Gastrocnemius medialis (tissue), 4 donors: ENCODE results near the gene DEGS2. TPM values are rescaled to one million over a fixed set of nuclear protein-coding genes. Genes with fewer than 3 reads are reported as not detected.

Source experiments
- ATAC-seq, 2 donors: fragments of 150-250 bp; one replicate each; pipeline ENCODE4 v1.9.1; 2016
- DNase-seq, 2 donors: peaks; one replicate each; pipeline ENCODE4 v3.0.0-alpha.2; 2019
- H3K27ac ChIP-seq, 4 donors: fragments of 200-600 bp; sonication (generic); 1 replicate in 1 of 4; 2 replicates in 3 of 4; pipeline ENCODE4 v1.5.1; 2016 to 2018; ENCODE audit warnings: mild to moderate bottlenecking in 2 of 4, moderate library complexity in 1 of 4
- H3K27me3 ChIP-seq, 3 donors: fragments of 200-600 bp; sonication (generic) in 2 of 3; 1 replicate in 1 of 3; 2 replicates in 2 of 3; pipeline versions ENCODE4 v1.5.1 to v1.6.0; 2016 to 2019; ENCODE audit warnings: mild to moderate bottlenecking in 1 of 3, moderate library complexity in 1 of 3
- H3K36me3 ChIP-seq, 2 donors: fragments of 200-600 bp; sonication (generic) in 1 of 2; one replicate each; pipeline ENCODE4 v1.5.1; 2017 to 2018
- H3K4me1 ChIP-seq, 2 donors: fragments of 200-600 bp; sonication (generic) in 1 of 2; one replicate each; pipeline ENCODE4 v1.5.1; 2016 to 2017; ENCODE audit warnings: mild to moderate bottlenecking in 2 of 2
- H3K4me3 ChIP-seq, 4 donors: fragments of 200-600 bp; sonication (generic) in 3 of 4; 1 replicate in 1 of 4; 2 replicates in 3 of 4; pipeline ENCODE4 v1.5.1; 2016 to 2019; ENCODE audit warnings: mild to moderate bottlenecking in 2 of 4
- H3K9me3 ChIP-seq, 3 donors: fragments of 200-600 bp; sonication (generic) in 2 of 3; 1 replicate in 1 of 3; 2 replicates in 2 of 3; pipeline ENCODE4 v1.5.1; 2016 to 2019
- CTCF ChIP-seq, 5 experiments: fragments of 450-650 bp in 3 of 5; fragments of 200-600 bp in 2 of 5; sonication (generic) in 2 of 5; IDR thresholded peaks in 4 of 5; conservative IDR thresholded peaks in 1 of 5; 1 replicate in 4 of 5; 2 replicates in 1 of 5; pipeline ENCODE4 v1.5.1; 2016 to 2019; ENCODE audit warnings: antibody characterized with exemption in 5 of 5, mild to moderate bottlenecking in 3 of 5, moderate library complexity in 3 of 5
- POLR2A ChIP-seq, 2 donors: fragments of 450-650 bp; IDR thresholded peaks; one replicate each; pipeline ENCODE4 v1.6.1; 2017; ENCODE audit warnings: antibody characterized with exemption in 2 of 2, mild to moderate bottlenecking in 2 of 2, moderate library complexity in 2 of 2
- in situ Hi-C, 4 donors: fragments of 200-750 bp; cut with MboI; loops; one replicate each; pipeline versions ENCODE4 v1.15.0 to v1.8.0; 2017; ENCODE audit warnings: low sequenced_read_pairs in 4 of 4
- intact Hi-C: fragments of 100-400 bp; cut with DNase I; formaldehyde crosslinking; loops from one replicate; pipeline ENCODE4 v1.15.1; 2023; ENCODE audit warnings: low total_unique reads
- total RNA-seq, 4 donors: library from RNA; depleted of rRNA; stranded (reverse); fragments of >200 nt; gene quantifications; one replicate each; pipeline versions ENCODE4 v1.1.0 to v1.2.3, GENCODE V29; 2016

Gene DEGS2
- total RNA-seq, 4 donors from 2014 or later = 0.22 to 0.75 (median 0.66) TPM; not detected in 1

GRCh38 chr14:100138082-100138787 lies 21.2 kb downstream of the DEGS2 start:
- Histone ChIP-seq H3K27me3 (no peaks in the 10 kb centered on the region), H3K27ac (no peak overlapping the region), H3K9me3 (no peaks in the 10 kb centered on the region), H3K4me3 (no peak overlapping the region), H3K36me3 (no peaks in the 10 kb centered on the region), H3K4me1 (no peaks in the 10 kb centered on the region)
- DNase-seq = no peak
- in situ Hi-C loops (no loop called here), intact Hi-C loops (no loop called here)
- TF ChIP-seq POLR2A (IDR thresholded peaks at IDR 0.05) (no peak), CTCF (IDR thresholded peaks at IDR 0.05 in 4 of 5, conservative IDR thresholded peaks at IDR 0.05 in 1 of 5) (no peak)
- peak in 1 of 2 donors; percentile 17 for ATAC-seq

GRCh38 chr14:100137173-100137572 lies 22.3 kb downstream of the DEGS2 start:
- no peak overlapping the region for H3K4me3 ChIP-seq
- in situ Hi-C loops = no loop called here

GRCh38 chr14:100135784-100136183 lies 23.7 kb downstream of the DEGS2 start:
- no peaks in the 10 kb centered on the region for H3K27me3 ChIP-seq
- no peaks in the 10 kb centered on the region for H3K4me1 ChIP-seq
- ATAC-seq (no peak), DNase-seq (no peak)
- no peaks in the 10 kb centered on the region for H3K36me3 ChIP-seq
- no peaks in the 10 kb centered on the region for H3K9me3 ChIP-seq
- H3K4me3 ChIP-seq = no peak overlapping the region
- TF ChIP-seq CTCF (IDR thresholded peaks at IDR 0.05 in 4 of 5, conservative IDR thresholded peaks at IDR 0.05 in 1 of 5) (no peak), POLR2A (IDR thresholded peaks at IDR 0.05) (no peak)
- intact Hi-C loops = no loop called here
- in situ Hi-C loops = no loop called here
- no peak overlapping the region for H3K27ac ChIP-seq

More at GRCh38 chr14:100137173-100137572, 22.3 kb downstream of the DEGS2 start:
- DNase-seq = no peak
- Histone ChIP-seq H3K27ac (no peak overlapping the region), H3K27me3 (no peaks in the 10 kb centered on the region), H3K36me3 (no peaks in the 10 kb centered on the region), H3K4me1 (no peaks in the 10 kb centered on the region), H3K9me3 (no peaks in the 10 kb centered on the region)
- no peak for TF ChIP-seq CTCF (IDR thresholded peaks at IDR 0.05 in 4 of 5, conservative IDR thresholded peaks at IDR 0.05 in 1 of 5)
- no peak for TF ChIP-seq POLR2A (IDR thresholded peaks at IDR 0.05)
- no peak for ATAC-seq
- intact Hi-C loops = no loop called here

- DNase-seq = no peak
- Histone ChIP-seq H3K27me3 (no peaks in the 10 kb centered on the region), H3K4me1 (no peaks in the 10 kb centered on the region), H3K4me3 (no peak overlapping the region), H3K36me3 (no peaks in the 10 kb centered on the region), H3K27ac (no peak overlapping the region), H3K9me3 (no peaks in the 10 kb centered on the region)
- ATAC-seq = no peak
- intact Hi-C loops = no loop called here
- TF ChIP-seq CTCF (IDR thresholded peaks at IDR 0.05 in 4 of 5, conservative IDR thresholded peaks at IDR 0.05 in 1 of 5) (no peak), POLR2A (IDR thresholded peaks at IDR 0.05) (no peak)
- in situ Hi-C loops = no loop called here
Measured at GRCh38 chr14:100135073-100135472, 24.4 kb downstream of the DEGS2 start.

GRCh38 chr14:100134586-100134985 lies 24.9 kb downstream of the DEGS2 start:
- Histone ChIP-seq H3K27me3 (no peaks in the 10 kb centered on the region), H3K36me3 (no peaks in the 10 kb centered on the region), H3K9me3 (no peaks in the 10 kb centered on the region), H3K27ac (no peak overlapping the region), H3K4me3 (no peak overlapping the region), H3K4me1 (no peaks in the 10 kb centered on the region)
- in situ Hi-C loops (no loop called here), intact Hi-C loops (no loop called here)
- no peak for TF ChIP-seq CTCF (IDR thresholded peaks at IDR 0.05 in 4 of 5, conservative IDR thresholded peaks at IDR 0.05 in 1 of 5)
- ATAC-seq = no peak
- no peak for DNase-seq
